H1 (cell line): ENCODE results near the gene HPN. TPM values are rescaled to one million over a fixed set of nuclear protein-coding genes. Genes with fewer than 3 reads are reported as not detected.

Source experiments
- CTCF ChIA-PET: fragments of 300-600 bp; sonication (Branson Sonifier 250); formaldehyde crosslinking; loops from one replicate; lab custom pipeline; 2021; ENCODE audit not compliant: partially characterized antibody; lab: Charles Lee
- POLR2A ChIA-PET: fragments of 300-600 bp; sonication (Branson Sonifier 250); formaldehyde crosslinking; loops from one replicate; lab custom pipeline; 2021; ENCODE audit warnings: inconsistent platforms; ENCODE audit not compliant: partially characterized antibody; lab: Charles Lee
- DNase-seq, 2 experiments: peaks; one replicate each; pipeline versions ENCODE4 v3.0.0 to v3.0.0-alpha.2; 2010 to 2022; ENCODE audit warnings: low spot score in 2 of 2, low read depth in 1 of 2, mixed read lengths in 1 of 2
- FAIRE-seq: peaks from 2 replicates; lab custom pipeline; 2011; peaks lifted over from hg19 to GRCh38; lab: Jason Lieb, UNC
- H2AFZ ChIP-seq: 2 replicates; pipeline ENCODE4 v1.8.1; 2012; ENCODE audit warnings: low read length, inconsistent platforms
- H2AK5ac ChIP-seq: 2 replicates; pipeline ENCODE4 v1.6.1; 2013; ENCODE audit warnings: low read depth, low read length
- H2BK120ac ChIP-seq: replicated peaks from 2 replicates; pipeline ENCODE3; 2013; ENCODE audit warnings: low read depth, low read length, inconsistent platforms
- H2BK12ac ChIP-seq: 2 replicates; pipeline ENCODE4 v1.6.1; 2013; ENCODE audit warnings: low read depth, low read length
- H2BK15ac ChIP-seq: 2 replicates; pipeline ENCODE4 v1.6.1; 2013; ENCODE audit warnings: low read length
- H2BK20ac ChIP-seq: 2 replicates; pipeline ENCODE4 v1.6.1; 2013; ENCODE audit warnings: low read length
- H2BK5ac ChIP-seq: 2 replicates; pipeline ENCODE4 v1.6.1; 2013; ENCODE audit warnings: low read depth, low read length
- H3K14ac ChIP-seq: 2 replicates; pipeline ENCODE4 v1.6.1; 2013; ENCODE audit warnings: inconsistent platforms; ENCODE audit not compliant: insufficient read length
- H3K18ac ChIP-seq: 2 replicates; pipeline ENCODE4 v1.6.1; 2013; ENCODE audit warnings: low read length; ENCODE audit errors: extremely low read depth
- H3K23ac ChIP-seq: 2 replicates; pipeline ENCODE4 v1.6.1; 2013; ENCODE audit warnings: inconsistent platforms; ENCODE audit not compliant: insufficient read length
- H3K23me2 ChIP-seq: 2 replicates; pipeline ENCODE4 v1.6.1; 2013; ENCODE audit warnings: low read depth, low read length
- H3K27ac ChIP-seq: 2 replicates; pipeline ENCODE4 v1.6.1; 2011; ENCODE audit warnings: low read depth, low read length, inconsistent platforms
- H3K27me3 ChIP-seq, 4 experiments: replicated peaks in 1 of 4; 1 replicate in 1 of 4; 2 replicates in 3 of 4; pipeline versions ENCODE4 v1.6.1 to v1.8.1; 2011 to 2013; ENCODE audit warnings: low read length in 3 of 4, mild to moderate bottlenecking in 3 of 4, inconsistent platforms in 2 of 4, mixed read lengths in 2 of 4, moderate library complexity in 1 of 4; ENCODE audit not compliant: control insufficient read depth in 3 of 4, insufficient read depth in 3 of 4; ENCODE audit errors: extremely low read depth in 1 of 4
- H3K36me3 ChIP-seq, 4 experiments: 2 replicates each; pipeline versions ENCODE4 v1.6.1 to v1.8.1; 2011 to 2013; ENCODE audit warnings: mild to moderate bottlenecking in 4 of 4, low read length in 3 of 4, moderate library complexity in 2 of 4, control low read depth in 1 of 4, inconsistent platforms in 1 of 4; ENCODE audit not compliant: insufficient read depth in 4 of 4, control insufficient read depth in 2 of 4
- H3K4ac ChIP-seq: replicated peaks from 2 replicates; pipeline ENCODE3; 2013; ENCODE audit warnings: low read length, low read depth, mixed read lengths, inconsistent platforms; ENCODE audit not compliant: insufficient read length
- H3K4me1 ChIP-seq, 4 experiments: replicated peaks in 1 of 4; 1 replicate in 1 of 4; 2 replicates in 3 of 4; pipeline versions ENCODE4 v1.6.1 to v1.8.1; 2011 to 2013; ENCODE audit warnings: low read length in 3 of 4, inconsistent platforms in 2 of 4, mixed read lengths in 1 of 4; ENCODE audit not compliant: insufficient read depth in 4 of 4, control insufficient read depth in 3 of 4
- H3K4me2 ChIP-seq, 2 experiments: 2 replicates each; pipeline versions ENCODE4 v1.6.1 to v1.8.1; 2011 to 2013; ENCODE audit warnings: low read depth in 2 of 2, low read length in 2 of 2, control low read depth in 1 of 2, inconsistent platforms in 1 of 2, mild to moderate bottlenecking in 1 of 2; ENCODE audit not compliant: insufficient read depth in 1 of 2
- H3K4me3 ChIP-seq, 4 experiments: fragments of 200-600, 300-600 bp in 1 of 4; sonication (generic), shearing (Covaris generic), sonication (Bioruptor Twin) in 1 of 4; 2 replicates each; pipeline versions ENCODE4 v1.5.1 to v1.8.1; 2011 to 2016; ENCODE audit warnings: low read length in 4 of 4, low read depth in 3 of 4, control low read depth in 2 of 4, inconsistent platforms in 2 of 4, mild to moderate bottlenecking in 2 of 4, mixed read lengths in 1 of 4, moderate library complexity in 1 of 4; ENCODE audit not compliant: insufficient read depth in 2 of 4; ENCODE audit errors: extremely low read depth in 1 of 4
- H3K56ac ChIP-seq: replicated peaks from 2 replicates; pipeline ENCODE3; 2013; ENCODE audit warnings: low read depth, mild to moderate bottlenecking, mixed read lengths, low read length, inconsistent platforms; ENCODE audit not compliant: insufficient read length
- H3K79me1 ChIP-seq: 2 replicates; pipeline ENCODE4 v1.6.1; 2013; ENCODE audit warnings: low read depth, low read length, control low read depth
- H3K79me2 ChIP-seq, 2 experiments: 2 replicates each; pipeline versions ENCODE4 v1.6.1 to v1.8.1; 2012 to 2013; ENCODE audit warnings: low read length in 2 of 2, mild to moderate bottlenecking in 2 of 2, inconsistent platforms in 1 of 2; ENCODE audit not compliant: insufficient read depth in 2 of 2, control insufficient read depth in 1 of 2
- H3K9ac ChIP-seq, 4 experiments: replicated peaks in 1 of 4; 1 replicate in 1 of 4; 2 replicates in 3 of 4; pipeline versions ENCODE4 v1.6.1 to v1.8.1; 2011 to 2013; ENCODE audit warnings: low read depth in 3 of 4, low read length in 3 of 4, control low read depth in 2 of 4, mild to moderate bottlenecking in 2 of 4, moderate library complexity in 2 of 4, inconsistent platforms in 1 of 4; ENCODE audit errors: extremely low read depth in 1 of 4
- H3K9me3 ChIP-seq, 2 experiments: 2 replicates each; pipeline versions ENCODE4 v1.6.1 to v1.8.1; 2012 to 2013; ENCODE audit warnings: mild to moderate bottlenecking in 2 of 2, moderate library complexity in 2 of 2, control low read depth in 1 of 2, inconsistent platforms in 1 of 2, low read depth in 1 of 2, low read length in 1 of 2, mixed read lengths in 1 of 2; ENCODE audit not compliant: insufficient read depth in 2 of 2
- H4K20me1 ChIP-seq, 2 experiments: replicated peaks in 1 of 2; 2 replicates each; pipeline versions ENCODE3 to v1.8.1; 2011 to 2013; ENCODE audit warnings: inconsistent platforms in 2 of 2, low read length in 2 of 2, mild to moderate bottlenecking in 1 of 2; ENCODE audit not compliant: insufficient read depth in 2 of 2, control insufficient read depth in 1 of 2
- H4K5ac ChIP-seq: 2 replicates; pipeline ENCODE4 v1.6.1; 2013; ENCODE audit warnings: low read length, low read depth, mixed read lengths, inconsistent platforms; ENCODE audit not compliant: insufficient read length
- H4K8ac ChIP-seq: 2 replicates; pipeline ENCODE4 v1.8.0; 2013; ENCODE audit warnings: mild to moderate bottlenecking, moderate library complexity, low read length, inconsistent platforms; ENCODE audit not compliant: insufficient read depth; ENCODE audit errors: extremely low read depth
- H4K91ac ChIP-seq: replicated peaks from 2 replicates; pipeline ENCODE3; 2013; ENCODE audit warnings: low read length, mixed read lengths, inconsistent platforms; ENCODE audit not compliant: insufficient read length
- BACH1 ChIP-seq: IDR thresholded peaks from 2 replicates; pipeline ENCODE4 v1.6.1; 2012; ENCODE audit warnings: low read length, improper control_type of control experiment
- CBX5 ChIP-seq: fragments of 300-800, 300-1000 bp; sonication (generic); IDR thresholded peaks from 2 replicates; pipeline ENCODE4 v1.7.1; 2016; ENCODE audit warnings: antibody characterized with exemption, low read length, low read depth
- CREB1 ChIP-seq: IDR thresholded peaks from 2 replicates; pipeline ENCODE4 v1.6.1; 2012; ENCODE audit warnings: inconsistent platforms
- GABPA ChIP-seq: IDR thresholded peaks from 2 replicates; pipeline ENCODE4 v1.6.1; 2011; ENCODE audit warnings: mild to moderate bottlenecking, low read length, moderate library complexity, borderline replicate concordance; ENCODE audit not compliant: insufficient read depth
- JUND ChIP-seq: IDR thresholded peaks from 2 replicates; pipeline ENCODE4 v1.6.1; 2011; ENCODE audit warnings: mild to moderate bottlenecking, improper control_type of control experiment, low read length
- KDM5A ChIP-seq: fragments of 200-600 bp; IDR thresholded peaks from 2 replicates; pipeline ENCODE4 v1.7.1; 2012; ENCODE audit warnings: mild to moderate bottlenecking, low read length, inconsistent platforms, mixed read lengths
- POLR2A ChIP-seq, 2 experiments: IDR thresholded peaks; 1 replicate in 1 of 2; 2 replicates in 1 of 2; pipeline ENCODE4 v1.6.1; 2011; ENCODE audit warnings: low read depth in 2 of 2, low read length in 2 of 2, mild to moderate bottlenecking in 2 of 2; ENCODE audit errors: control extremely low read depth in 1 of 2
- TAF1 ChIP-seq: IDR thresholded peaks from 2 replicates; pipeline ENCODE4 v1.6.1; 2011; ENCODE audit warnings: mild to moderate bottlenecking, low read depth, low read length
- USF2 ChIP-seq: IDR thresholded peaks from 2 replicates; pipeline ENCODE4 v1.6.1; 2011; ENCODE audit warnings: low read length, improper control_type of control experiment
- WGBS, 2 experiments: shearing (Covaris generic) in 1 of 2; methylation state at CpG; one replicate each; pipeline versions ENCODE4 v1.1.6 to v1.1.7; 2013 to 2015; ENCODE audit warnings: low lambda C conversion rate in 2 of 2, mixed read lengths in 2 of 2, inconsistent platforms in 1 of 2, low coverage in 1 of 2, missing lambda C conversion rate in 1 of 2; ENCODE audit not compliant: insufficient replicate concordance in 2 of 2, insufficient coverage in 1 of 2, insufficient read length in 1 of 2; ENCODE audit errors: extremely low coverage in 1 of 2, missing lambda C conversion rate in 1 of 2; 5-methylcytosine and 5-hydroxymethylcytosine counted together
- polyA plus RNA-seq, 7 experiments: library from polyadenylated mRNA; depleted of rRNA in 3 of 7; stranded (reverse) in 5 of 7; unstranded in 2 of 7; fragments of >200 nt in 5 of 7; fragments of 200-250 nt in 2 of 7; gene quantifications; 1 replicate in 5 of 7; 2 replicates in 1 of 7; 4 replicates in 1 of 7; pipeline versions ENCODE4 v1.2.1 to v1.2.3, GENCODE V29; 2011 to 2013; ENCODE audit warnings: missing spikeins in 2 of 7, mixed read lengths in 2 of 7
- total RNA-seq: library from RNA; stranded (reverse); fragmentation: NEBNext Ultra II Directional; extraction: Animal tissue kit (Norgen Biotek cat#: 25700); gene quantifications from 2 replicates; pipeline ENCODE4 v1.2.1, GENCODE V29; 2021

The HPN gene
- total and polyA plus RNA-seq, 2 of the 8 experiments (the other 6 are each of a cell fraction or from before 2014, with no cell fraction given), result 14.7 to 33.7 TPM

DNA sequence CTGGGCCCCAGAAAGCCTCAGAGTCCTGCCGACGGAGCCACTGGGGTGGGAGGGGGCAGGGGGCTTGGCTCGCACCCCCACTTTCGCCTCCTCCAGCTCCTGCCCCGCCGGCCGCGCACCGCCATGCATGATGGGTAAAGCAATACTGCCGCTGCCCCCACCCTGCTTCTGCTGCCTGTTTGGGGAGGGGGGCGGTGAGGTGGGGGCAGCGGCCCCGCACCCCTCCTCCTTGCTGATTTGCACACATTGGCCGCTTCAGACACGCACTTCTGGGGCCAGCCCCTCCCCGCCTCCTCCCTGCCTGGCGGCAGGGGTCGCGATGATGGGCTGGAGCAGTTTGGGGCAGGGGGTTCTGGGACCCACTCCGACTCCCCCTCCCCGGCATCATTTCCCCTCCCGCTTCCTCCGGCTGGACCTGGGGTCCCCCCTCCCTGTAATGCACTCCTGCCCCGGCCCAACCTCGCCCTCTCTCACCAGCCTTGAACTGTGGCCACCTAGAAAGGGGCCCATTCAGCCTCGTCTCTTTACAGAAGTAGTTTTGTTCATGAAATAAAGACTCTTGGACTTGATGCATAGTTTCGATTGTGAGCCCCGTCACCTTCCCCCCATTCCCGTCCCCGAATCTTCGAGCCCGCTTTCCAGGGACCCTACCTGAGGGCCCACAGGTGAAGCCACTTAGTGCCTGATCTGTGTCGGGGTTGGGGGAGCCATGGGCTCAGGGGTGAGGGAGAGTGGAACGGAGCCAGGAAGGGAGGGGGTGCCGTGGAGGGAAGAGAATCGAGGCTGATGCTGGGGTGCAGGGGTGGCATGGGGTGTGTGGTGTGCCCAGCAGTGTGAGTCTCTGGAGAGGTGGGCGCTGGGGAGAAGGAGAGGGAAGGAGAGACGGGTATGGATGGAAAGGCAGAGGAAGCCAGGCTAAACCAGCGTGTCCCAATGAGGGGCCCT is 1.4 kb upstream of the HPN start:
- FAIRE-seq (no peak), DNase-seq (peak in 1 of 2 experiments; percentile 66)
- Histone ChIP-seq H3K14ac (no peak overlapping the region), H3K27me3 (no peaks in the 10 kb centered on the region), H3K27ac (peak overlapping the region; percentile 65; the same call in 1 of the 2 replicates), H3K79me2 (peaks cover 0 to 11% of the 10 kb centered on the region in 2 experiments; a peak in 1 of 4 replicates), H3K23me2 (peaks cover 7% of the 10 kb centered on the region; the same call in 1 of the 2 replicates), H3K4me3 (peak overlapping the region in 1 of 4 experiments; percentile 66; a peak in 2 of 8 replicates), H2BK20ac (0 out of 2 replicates have a peak overlapping the region, but pooled peaks have one; percentile 90), H3K4me1 (peaks cover 5 to 31% (median 22%) of the 10 kb centered on the region in 4 experiments), H2BK5ac (peak overlapping the region; percentile 93; the same call in 1 of the 2 replicates), H3K79me1 (no peaks in the 10 kb centered on the region), H3K18ac (peak overlapping the region; percentile 72), H2BK15ac (peak overlapping the region; percentile 95; the same call in 1 of the 2 replicates), H2AFZ (no peak overlapping the region), H3K36me3 (no peaks in the 10 kb centered on the region; a peak in 1 of 8 replicates), H2BK120ac (peak overlapping the region; percentile 66), H4K91ac (peak overlapping the region; percentile 98), H3K4me2 (peak overlapping the region; percentile 79 to 83), H3K23ac (no peak overlapping the region), H3K4ac (peak overlapping the region; percentile 10), H4K20me1 (peaks cover 2% of the 10 kb centered on the region in 2 experiments), H3K56ac (no peak overlapping the region), H3K9me3 (no peaks in the 10 kb centered on the region), H4K8ac (peak overlapping the region; percentile 75; the same call in 1 of the 2 replicates), H2AK5ac (0 out of 2 replicates have a peak overlapping the region, but pooled peaks have one; percentile 10), H4K5ac (peak overlapping the region; percentile 59), H2BK12ac (peak overlapping the region; percentile 97), H3K9ac (peak overlapping the region in 3 of 4 experiments; percentile 12 to 58 (median 56); a peak in 4 of 7 replicates)
- ChIA-PET POLR2A (interaction anchor here (0.7 to 2.0 kb wide), 5 partner anchors 9 to 44 kb away, joined by 3 to 14 read pairs (median 3); partner anchors contain the start of genes GRAMD1A and SCN1B), CTCF (no interaction called here)
- no peak for TF ChIP-seq BACH1
- no peak for TF ChIP-seq JUND
- no peak for TF ChIP-seq CREB1
- TF ChIP-seq TAF1, result no peak
- TF ChIP-seq USF2, result no peak
- TF ChIP-seq GABPA, result no peak
- no peak for TF ChIP-seq KDM5A
- no peak for TF ChIP-seq CBX5
- TF ChIP-seq POLR2A (IDR thresholded peaks at IDR 0.05; ENCODE audit: control extremely low read depth in 1 of 2, low read depth in 2 of 2, low read length in 2 of 2), result no peak
- 63% methylated on average over 20 of the region's 39 CpGs; no CpG with 5 or more reads in 1 of the 2 experiments for WGBS, 2 experiments
